ENCODE measurements around the gene PRRC2B.
"Not testable (repeated sequence)": the region's sequence is repeated elsewhere in the genome, so short reads cannot be mapped to it uniquely, and the experiment has no call there.

PRRC2B gene

DNA sequence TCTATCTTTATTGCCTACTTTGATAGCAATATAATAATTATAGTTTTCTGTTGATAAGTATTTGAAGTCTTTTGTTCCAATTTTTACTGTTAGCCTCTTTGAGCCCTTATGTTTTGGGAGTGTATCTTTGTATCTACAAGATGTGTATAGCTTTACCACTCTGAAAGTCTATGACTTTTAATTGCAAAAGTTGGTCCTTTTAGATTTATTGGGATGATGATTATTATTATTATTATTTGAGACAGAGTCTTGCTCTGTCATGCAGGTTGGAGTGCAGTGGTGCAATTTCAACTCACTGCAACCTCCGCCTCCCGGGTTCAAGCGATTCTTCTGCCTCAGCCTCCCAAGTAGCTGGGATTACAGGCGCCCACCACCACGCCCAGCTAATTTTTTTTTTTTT lies 78.2 kb downstream of the PRRC2B start:
- DNase-seq (ENCODE audit: low read depth) = not testable (repeated sequence)

DNA sequence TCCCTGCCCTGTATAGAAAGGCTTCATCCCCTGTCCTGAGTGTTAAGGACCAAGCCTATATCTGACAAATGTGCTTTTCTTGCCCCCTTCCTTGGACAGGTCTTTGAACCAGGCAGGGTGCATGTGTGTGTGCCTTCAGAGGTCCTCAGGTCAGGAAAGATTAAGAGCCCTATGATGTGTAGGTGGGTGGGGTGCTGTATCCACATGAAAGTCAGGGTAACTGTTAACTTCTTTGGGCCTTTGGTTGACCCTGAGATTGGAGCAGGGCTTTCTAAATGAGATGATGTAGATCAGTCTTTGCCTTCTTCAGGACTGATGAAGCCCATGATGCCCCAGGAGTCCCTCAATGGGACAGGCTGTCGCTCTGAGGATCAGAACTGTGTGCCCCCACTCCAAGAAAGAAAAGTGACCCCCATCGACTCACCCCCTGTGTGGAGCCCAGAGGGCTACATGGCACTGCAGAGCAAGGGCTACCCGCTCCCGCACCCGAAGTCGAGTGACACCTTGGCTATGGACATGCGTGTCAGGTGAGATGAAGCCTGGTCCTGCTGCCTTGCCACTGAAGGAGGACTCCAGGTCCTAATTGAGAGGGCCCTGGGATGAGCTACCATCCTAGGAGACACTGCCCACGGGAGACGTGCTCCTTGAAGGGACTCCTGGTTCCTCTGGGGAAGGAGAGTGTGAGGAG lies 79.5 kb downstream of the PRRC2B start:
- no peak for DNase-seq (ENCODE audit: low read depth)

DNA sequence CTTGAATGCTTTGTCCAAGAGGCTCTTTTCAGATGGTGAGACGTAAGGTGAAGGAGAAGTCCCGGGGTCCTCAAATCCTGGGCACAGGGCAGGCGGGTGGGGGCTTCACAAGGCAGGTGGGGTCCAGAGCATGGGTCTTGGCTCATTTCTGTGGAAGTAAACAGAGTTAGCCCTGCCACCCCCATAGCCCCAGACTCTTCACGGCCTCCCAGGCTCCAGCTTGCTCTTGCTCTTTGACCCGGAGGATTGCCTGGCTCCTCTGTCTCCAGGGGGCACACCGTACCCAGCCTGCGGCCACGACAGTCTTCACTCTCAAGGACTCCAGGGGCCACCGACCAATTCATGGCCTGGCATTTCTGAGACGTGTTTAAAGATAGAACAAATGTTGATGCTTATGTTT lies 80.0 kb downstream of the PRRC2B start:
- no peak for DNase-seq (ENCODE audit: low read depth)

DNA sequence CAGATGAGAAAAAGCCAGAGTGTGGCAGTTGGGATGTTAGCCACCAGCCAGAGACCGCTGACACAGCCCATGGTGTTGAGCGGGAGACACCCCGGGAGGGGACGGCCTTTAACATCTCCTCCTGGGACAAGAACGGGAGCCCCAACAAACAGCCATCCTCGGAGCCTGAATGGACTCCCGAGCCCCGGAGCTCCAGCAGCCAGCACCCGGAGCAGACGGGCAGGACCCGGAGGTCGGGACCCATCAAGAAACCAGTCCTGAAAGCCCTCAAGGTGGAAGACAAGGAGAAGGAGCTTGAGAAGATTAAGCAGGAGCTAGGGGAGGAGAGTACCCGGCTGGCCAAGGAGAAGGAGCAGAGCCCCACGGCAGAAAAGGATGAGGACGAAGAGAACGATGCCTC lies 80.8 kb downstream of the PRRC2B start:
- DNase-seq (ENCODE audit: low read depth) = no peak

DNA sequence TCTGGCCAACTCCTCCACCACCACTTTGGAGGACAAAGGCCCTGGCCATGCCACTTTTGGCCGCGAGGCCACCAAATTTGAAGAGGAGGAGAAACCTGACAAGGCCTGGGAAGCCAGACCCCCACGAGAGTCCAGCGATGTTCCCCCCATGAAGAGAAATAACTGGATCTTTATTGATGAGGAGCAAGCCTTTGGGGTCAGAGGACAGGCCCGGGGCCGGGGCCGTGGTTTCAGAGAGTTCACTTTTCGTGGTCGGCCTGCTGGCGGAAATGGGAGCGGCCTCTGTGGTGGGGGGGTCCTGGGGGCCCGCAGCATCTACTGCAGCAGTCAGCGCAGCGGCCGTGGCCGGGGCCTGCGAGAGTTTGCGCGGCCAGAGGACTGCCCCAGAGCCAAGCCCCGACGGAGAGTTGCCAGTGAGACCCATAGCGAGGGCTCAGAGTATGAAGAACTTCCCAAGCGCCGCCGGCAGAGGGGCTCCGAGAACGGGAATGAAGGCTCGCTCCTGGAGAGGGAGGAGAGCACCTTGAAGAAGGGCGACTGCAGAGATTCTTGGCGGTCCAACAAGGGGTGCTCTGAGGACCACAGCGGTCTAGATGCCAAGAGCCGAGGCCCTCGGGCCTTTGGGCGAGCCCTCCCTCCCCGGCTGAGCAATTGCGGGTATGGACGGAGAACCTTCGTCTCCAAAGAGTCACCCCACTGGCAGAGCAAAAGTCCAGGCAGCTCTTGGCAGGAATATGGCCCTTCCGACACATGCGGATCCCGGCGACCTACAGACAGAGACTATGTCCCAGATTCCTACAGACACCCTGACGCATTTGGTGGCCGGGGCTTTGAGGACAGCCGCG lies 81.4 kb downstream of the PRRC2B start:
- DNase-seq (ENCODE audit: low read depth) = no peak

DNA sequence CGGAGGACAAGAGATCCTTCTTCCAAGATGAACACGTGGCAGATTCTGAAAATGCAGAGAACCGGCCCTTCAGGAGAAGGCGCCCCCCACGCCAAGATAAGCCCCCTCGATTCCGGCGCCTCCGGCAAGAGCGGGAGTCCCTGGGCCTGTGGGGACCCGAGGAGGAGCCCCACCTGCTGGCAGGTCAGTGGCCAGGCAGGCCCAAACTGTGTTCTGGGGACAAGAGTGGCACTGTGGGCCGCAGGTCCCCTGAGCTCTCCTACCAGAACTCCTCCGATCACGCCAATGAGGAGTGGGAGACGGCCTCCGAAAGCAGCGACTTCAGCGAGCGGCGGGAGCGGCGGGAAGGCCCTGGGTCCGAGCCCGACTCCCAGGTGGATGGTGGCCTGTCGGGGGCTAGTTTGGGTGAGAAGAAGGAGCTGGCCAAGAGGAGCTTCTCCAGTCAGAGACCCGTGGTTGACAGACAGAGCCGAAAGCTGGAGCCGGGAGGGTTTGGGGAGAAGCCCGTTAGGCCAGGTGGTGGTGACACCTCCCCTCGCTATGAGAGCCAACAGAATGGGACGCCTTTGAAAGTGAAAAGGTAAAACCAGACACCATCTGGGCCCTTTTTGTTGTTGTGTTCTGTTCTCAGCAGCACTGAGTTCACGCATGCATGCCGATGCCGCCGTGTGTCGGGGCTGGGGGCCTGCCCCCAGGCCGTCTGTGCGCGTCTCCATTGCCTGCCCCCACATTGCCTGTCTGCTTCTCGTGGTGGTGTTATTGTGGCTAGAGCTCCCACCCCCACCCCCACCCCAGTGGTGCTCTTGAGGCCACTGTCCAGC lies 82.3 kb downstream of the PRRC2B start:
- DNase-seq (ENCODE audit: low read depth) = no peak

DNA sequence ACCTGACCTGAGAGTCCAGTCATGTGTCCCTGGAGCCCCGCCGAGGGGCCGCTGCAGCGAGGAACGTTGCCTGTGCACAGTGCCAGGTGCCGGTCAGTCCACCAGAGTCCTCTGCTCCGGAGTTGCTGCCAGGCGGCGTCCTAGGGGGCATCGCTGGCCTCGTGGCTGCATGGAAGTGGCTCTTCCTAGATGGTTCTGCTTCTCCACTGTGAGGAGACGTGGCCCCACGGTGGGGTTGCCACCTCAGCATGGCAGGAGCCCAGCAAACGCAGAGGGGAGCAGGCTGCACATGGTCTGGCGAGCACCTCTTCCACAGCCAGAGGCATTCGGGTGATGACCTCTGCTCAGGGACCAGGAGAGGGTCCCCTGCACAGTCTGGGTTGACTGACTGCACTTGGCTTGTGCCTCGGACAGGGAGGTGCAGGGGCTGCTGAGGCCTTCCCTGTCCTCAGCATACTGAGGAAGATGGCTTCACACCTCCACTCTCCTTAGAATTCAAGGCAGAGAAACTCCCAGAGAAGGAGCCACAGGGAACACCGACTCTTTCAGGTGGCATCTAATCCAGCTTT lies 83.0 kb downstream of the PRRC2B start:
- no peak for DNase-seq (ENCODE audit: low read depth)

DNA sequence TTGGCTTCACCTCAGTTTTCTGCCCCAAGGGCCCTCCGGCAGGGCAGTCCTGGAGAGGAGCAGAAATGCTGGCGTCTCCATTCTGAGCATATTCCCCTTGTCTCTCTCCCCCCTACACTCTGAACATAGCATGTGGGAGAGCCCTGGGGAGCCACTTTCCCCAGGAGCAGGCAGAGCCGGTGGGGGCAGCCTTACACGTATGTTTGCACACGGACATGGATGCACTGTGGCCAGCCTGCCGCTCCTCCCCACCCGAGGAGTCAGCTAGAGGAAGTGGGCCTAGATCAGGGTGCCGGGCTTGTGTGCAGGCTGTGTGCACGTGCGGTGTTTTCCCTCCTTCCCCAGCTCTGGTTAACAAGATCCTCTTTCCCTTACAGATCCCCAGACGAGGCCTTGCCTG lies 83.5 kb downstream of the PRRC2B start:
- DNase-seq (ENCODE audit: low read depth) = no peak

DNA sequence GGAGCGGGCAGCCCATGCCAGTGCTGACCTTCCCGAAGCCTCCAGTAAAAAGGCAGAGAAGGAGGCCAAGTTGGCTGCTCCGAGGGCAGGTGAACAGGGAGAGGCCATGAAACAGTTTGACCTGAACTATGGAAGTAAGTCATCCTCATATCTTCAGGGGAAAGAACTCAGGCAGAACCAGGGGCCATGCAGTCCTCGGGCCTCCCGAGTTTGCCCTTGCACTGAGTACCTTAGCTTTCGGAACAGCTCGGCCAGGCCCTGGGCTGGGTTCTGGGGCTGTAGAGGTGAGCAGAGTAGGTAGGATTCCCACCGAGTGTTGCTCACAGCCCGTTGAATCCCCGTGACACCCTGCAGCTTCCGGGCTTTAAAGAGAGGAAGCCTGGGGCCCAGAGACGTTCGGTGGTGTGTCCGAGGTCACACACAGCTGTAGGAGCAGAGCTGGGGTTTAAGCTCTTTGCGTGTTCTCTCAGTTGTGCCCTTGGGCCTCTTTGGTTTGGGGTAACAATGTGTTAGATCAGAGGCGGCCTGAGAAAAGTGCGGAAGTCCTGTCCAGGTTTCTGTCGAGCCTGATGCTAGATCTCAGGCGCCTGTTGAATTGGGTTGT lies 84.0 kb downstream of the PRRC2B start:
- no peak for DNase-seq (ENCODE audit: low read depth)

DNA sequence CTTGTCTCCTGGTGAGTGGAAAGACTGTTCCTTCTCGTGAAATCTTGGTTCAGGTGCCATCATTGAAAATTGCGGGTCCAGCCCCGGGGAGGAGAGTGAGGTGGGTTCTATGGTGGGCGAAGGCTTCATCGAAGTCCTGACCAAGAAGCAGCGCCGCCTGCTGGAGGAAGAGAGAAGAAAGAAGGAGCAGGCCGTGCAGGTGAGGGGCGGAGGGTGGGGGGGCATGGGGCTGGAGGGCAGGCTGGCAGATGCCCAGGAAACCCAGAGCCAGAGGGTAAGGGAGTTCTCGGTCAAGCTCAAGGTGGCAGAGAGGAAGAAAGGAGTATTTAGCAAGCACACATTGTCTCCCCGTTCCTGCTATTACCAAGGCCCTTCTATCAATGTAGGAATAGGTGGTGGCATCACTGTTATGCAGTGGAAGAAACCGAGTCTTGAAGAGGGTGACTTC lies 84.6 kb downstream of the PRRC2B start:
- no peak for DNase-seq (ENCODE audit: low read depth)

DNA sequence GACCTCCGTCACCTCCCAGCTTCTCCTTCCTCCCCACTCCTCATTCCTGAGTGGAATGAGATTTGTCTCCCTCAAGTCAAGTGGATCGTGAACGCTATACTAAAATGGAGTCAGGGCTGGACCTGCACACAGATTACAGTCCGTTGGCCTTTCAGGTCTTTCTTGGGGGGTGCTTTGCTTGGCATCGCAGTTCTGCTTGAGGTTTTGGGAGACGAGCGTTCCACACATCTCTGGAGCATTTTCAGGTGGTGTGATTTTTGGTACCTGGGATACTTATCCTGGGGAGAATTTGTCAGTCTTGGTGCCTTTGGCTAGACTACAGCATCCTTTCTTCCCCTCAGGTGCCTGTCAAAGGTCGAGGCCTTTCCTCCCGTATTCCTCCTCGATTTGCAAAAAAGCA lies 85.0 kb downstream of the PRRC2B start:
- DNase-seq (ENCODE audit: low read depth) = no peak

DNA sequence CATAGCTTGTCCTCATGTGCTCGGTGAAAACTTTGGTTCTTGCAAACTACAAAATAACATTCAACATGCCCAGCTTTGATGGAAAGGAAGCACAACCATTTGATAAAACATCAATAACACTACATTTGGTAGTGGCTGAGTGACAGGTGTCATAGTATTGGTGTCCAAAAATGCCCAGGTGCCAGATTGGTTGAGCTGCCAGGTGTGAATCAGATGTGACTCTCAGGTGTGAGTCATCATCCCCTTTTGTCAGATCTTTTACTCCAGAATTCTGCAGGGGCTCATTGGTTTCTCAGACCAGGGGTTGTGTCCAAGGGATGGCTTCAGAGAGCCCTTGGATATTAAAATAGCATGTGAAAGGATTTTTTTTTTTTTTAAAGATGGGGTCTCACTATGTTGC lies 86.4 kb downstream of the PRRC2B start:
- no peak for DNase-seq (ENCODE audit: low read depth)

DNA sequence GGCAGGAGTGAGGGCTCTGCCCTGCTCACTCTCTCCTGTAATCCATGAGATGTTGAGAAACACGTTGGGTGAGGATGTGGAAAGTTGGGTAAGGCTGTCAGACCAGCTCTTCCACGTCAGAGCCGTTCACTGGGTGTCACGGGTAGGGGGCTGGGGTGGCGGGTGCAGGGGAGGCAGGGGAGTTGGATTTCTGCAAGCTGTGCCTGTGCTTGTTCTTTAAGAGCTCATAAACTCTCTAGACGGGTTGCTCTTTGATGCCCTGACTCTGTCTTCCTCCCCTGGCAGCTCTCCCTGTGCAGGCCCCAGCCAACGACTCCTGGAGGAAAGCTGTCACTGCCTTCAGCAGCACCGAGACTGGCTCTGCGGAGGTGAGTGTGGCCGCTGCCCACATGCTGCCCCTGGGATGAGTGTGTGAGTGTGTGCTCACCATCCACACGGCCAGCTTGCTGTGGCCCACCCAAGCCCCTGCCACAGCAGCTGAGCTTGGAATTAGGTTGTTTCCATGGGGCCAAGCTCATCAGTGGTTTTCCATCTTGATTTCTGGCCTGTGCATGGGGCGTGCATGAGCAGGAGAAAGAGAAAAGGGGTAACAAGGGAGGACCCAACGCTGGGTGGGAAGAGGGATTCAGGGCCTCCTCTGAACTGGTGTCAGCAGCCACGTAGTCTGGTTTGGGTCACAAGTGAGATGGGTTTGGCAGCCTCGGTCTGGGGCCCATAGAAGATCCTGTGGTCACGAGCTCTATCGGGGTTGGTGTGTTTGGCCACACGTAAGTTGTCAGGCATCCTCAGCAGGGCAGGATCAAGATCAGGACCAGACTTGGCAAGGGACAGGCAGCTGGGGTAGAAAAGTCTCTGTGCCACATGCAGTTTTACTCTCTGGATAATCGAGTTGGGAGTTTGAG lies 87.8 kb downstream of the PRRC2B start:
- no peak for DNase-seq (ENCODE audit: low read depth)

DNA sequence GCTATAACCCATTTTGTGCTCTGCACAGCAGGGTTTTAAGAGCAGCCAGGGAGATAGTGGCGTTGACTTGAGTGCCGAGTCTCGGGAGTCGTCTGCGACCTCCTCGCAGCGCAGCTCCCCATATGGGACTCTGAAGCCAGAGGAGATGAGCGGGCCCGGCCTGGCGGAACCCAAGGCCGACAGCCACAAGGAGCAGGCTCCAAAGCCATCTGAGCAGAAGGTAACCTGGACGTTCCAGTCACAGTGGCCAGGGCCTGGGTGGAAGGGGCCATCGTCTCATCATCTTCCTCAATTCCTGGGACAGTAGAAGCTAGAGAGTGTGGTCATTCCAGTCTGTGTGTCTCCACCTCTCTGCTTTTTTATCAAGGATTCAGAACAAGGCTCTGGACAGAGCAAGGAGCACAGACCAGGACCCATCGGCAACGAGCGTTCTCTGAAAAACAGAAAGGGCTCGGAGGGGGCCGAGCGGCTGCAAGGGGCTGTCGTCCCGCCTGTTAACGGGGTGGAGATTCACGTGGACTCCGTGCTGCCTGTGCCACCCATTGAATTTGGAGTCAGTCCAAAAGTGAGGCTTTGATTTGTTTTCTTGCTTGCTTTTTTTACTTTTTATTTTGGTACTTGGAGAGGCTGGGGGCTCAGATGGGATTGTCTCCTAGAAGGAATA lies 88.6 kb downstream of the PRRC2B start:
- no peak for DNase-seq (ENCODE audit: low read depth)

DNA sequence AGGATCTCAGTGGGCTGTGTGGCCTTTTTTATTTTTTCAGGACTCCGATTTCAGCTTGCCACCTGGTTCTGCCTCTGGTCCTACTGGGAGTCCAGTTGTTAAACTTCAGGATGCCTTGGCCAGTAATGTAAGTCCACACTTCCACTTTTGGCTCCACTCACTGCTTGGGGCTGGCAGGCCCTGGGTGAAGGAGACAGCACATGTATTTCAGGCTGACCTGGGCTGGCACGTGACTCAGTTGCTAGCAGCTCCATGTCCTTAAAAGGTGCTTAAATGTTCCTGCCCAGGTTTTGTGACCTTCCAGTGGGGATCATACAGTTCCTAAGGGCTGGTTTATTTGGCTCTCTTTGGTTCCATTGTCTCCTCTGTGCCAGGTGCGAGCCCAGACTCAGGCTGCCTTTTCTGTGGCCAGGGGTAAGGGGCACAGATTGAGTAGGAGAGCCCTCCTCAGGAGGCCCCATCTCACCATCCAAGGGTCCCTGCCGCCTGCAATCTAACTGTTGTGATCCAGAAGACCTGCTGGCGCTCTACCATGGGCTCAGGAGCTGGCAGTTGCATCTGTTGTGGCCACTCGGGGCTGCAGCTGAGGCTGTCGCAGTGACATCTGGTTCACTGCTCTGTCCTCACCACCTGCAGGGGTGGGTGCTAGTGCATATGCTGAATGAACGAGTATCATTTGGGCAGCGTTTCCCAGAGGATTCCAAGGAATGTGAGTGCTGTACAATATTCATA lies 89.6 kb downstream of the PRRC2B start:
- DNase-seq (ENCODE audit: low read depth) = no peak

DNA sequence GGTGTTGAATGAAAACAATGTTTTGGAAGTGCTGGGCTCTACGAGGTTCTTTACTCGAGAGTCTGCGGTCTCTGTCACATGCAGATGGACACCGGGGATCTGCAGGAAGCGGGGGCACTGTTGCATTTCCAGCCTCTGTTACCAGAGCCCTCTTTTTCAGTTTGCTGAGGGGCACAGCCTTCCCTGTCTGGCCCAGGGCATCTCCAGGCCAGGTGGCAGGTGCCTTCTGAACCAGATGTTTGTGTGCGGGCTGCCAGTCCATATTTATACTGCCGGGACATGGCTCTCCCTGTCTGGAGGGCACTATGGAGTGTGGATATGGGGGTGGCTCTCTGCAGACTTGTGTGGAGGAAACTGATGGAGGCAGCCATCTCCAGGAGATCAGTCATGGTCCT lies 90.2 kb downstream of the PRRC2B start:
- DNase-seq (ENCODE audit: low read depth) = no peak

DNA sequence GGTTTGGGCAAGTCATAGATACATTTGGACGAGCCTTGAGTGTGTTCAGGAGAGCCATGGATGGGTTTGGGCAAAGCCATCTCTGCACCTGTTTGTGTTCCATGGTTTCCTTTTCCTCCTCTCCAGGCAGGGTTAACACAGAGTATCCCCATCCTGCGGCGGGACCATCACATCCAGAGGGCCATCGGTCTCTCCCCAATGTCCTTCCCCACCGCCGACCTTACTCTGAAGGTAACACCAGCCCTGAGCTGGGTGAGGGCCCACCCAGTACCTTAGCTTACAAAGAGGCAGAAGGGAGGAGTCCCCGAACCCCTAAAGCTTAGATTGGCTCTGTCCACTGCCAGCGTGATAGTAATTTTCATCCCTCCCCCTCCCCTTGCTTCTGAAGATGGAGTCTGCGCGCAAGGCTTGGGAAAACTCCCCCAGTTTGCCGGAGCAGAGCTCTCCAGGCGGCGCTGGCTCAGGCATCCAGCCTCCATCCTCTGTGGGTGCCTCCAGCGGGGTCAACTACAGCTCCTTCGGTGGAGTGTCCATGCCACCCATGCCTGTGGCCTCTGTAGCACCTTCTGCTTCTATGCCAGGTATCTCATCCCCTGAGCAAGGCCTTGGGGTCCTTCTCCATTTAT lies 90.8 kb downstream of the PRRC2B start:
- no peak for DNase-seq (ENCODE audit: low read depth)

DNA sequence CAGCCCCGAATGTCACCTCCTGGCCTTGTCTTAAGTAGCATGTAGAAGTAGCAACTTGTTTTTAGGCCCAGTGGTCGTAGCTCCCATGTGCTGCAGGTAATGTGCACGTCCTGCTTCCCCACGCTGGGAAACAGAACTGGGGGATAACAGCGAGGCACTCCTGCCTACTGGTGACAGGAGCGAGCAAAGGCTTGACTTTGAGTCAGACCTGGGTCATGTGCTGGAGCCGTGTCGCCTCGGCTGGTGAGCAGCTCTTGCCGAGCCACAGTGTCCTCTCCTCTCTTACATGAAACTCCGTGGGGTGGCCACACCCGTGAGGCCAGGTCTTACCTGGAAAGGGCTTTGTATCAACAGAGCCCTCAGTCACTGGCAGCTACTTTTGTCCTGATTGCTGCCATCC lies 91.3 kb downstream of the PRRC2B start:
- DNase-seq (ENCODE audit: low read depth) = no peak

DNA sequence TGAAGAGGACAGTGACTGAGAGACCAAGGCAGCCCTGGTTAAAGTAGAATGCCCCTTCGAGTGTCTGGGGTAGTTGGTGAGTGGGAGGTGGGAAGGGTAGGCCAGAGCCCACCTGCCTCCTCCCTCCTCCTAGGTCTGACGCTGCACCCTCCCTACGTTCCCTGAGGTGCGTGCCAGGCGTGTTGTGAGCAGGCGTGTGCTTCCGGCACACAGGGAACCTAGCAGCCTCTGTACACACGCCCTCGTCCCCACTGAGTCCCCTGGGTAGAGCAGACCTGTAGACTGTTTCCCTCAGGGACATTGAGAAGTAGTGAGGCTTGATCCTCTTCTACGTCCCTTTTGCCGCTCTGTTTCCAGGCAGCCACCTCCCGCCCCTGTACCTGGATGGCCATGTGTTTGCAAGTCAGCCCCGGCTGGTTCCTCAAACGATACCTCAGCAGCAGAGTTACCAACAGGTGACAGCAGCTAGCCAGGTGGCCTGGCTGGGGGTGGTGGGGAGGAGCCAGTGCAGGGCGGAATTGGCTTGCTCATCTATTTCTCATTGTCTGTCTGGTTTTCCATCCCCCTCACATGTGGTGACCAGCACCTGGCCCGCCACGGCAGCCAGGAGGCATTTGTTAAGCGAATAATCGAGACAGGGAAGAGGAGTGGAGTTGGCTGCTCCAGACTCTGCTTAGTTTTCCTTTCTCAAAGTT lies 92.0 kb downstream of the PRRC2B start:
- DNase-seq (ENCODE audit: low read depth) = no peak

All from stromal cell of bone marrow (primary cell).